H4 (cell line): ENCODE measurements around the gene ADAMTS9. TPM values are rescaled to one million over a fixed set of nuclear protein-coding genes. Genes with fewer than 3 reads are reported as not detected.

Experiments used
- DNase-seq: peaks from one replicate; pipeline ENCODE4 v3.0.0-alpha.2; 2015; ENCODE audit warnings: low spot score
- total RNA-seq: library from RNA; depleted of rRNA; stranded (reverse); fragments of >200 nt; shearing (Covaris generic); gene quantifications from 2 replicates; pipeline ENCODE4 v1.2.3, GENCODE V29; 2014

ADAMTS9 gene
- total RNA-seq, 1 experiment from 2014 or later: 4.4 TPM

GRCh38 chr3:64536166-64536565 lies 151.6 kb downstream of the ADAMTS9 start:
- no peak for DNase-seq

GRCh38 chr3:64533617-64534317 lies 154.0 kb downstream of the ADAMTS9 start:
- DNase-seq: peak; percentile 74

GRCh38 chr3:64530434-64531049 lies 157.3 kb downstream of the ADAMTS9 start:
- peak; percentile 13 for DNase-seq

GRCh38 chr3:64523324-64523723 lies 164.5 kb downstream of the ADAMTS9 start:
- no peak for DNase-seq

- DNase-seq: no peak
Measured at GRCh38 chr3:64520334-64520733, 167.5 kb downstream of the ADAMTS9 start.

- no peak for DNase-seq
Measured at GRCh38 chr3:64518950-64519349, 168.8 kb downstream of the ADAMTS9 start.

- no peak for DNase-seq
Measured at GRCh38 chr3:64518496-64518895, 169.3 kb downstream of the ADAMTS9 start.

GRCh38 chr3:64514889-64515288 lies 172.9 kb downstream of the ADAMTS9 start:
- DNase-seq: no peak

- no peak for DNase-seq
Measured at GRCh38 chr3:64509206-64509605, 178.6 kb downstream of the ADAMTS9 start.

- DNase-seq: no peak
Measured at GRCh38 chr3:64508140-64508539, 179.7 kb downstream of the ADAMTS9 start.

- no peak for DNase-seq
Measured at GRCh38 chr3:64506255-64506654, 181.5 kb downstream of the ADAMTS9 start.

GRCh38 chr3:64505419-64505818 lies 182.4 kb downstream of the ADAMTS9 start:
- no peak for DNase-seq

- peak; percentile 53 for DNase-seq
Measured at GRCh38 chr3:64502284-64502683, 185.5 kb downstream of the ADAMTS9 start.

GRCh38 chr3:64501298-64501906 lies 186.4 kb downstream of the ADAMTS9 start:
- peak; percentile 92 for DNase-seq

GRCh38 chr3:64496786-64497490 lies 190.9 kb downstream of the ADAMTS9 start:
- no peak for DNase-seq

- DNase-seq: no peak
Measured at GRCh38 chr3:64495781-64496334, 191.9 kb downstream of the ADAMTS9 start.

- no peak for DNase-seq
Measured at GRCh38 chr3:64495121-64495780, 192.5 kb downstream of the ADAMTS9 start.

- no peak for DNase-seq
Measured at GRCh38 chr3:64494526-64494925, 193.3 kb downstream of the ADAMTS9 start.

GRCh38 chr3:64493149-64493548 lies 194.7 kb downstream of the ADAMTS9 start:
- DNase-seq: no peak

- no peak for DNase-seq
Measured at GRCh38 chr3:64491843-64492242, 196.0 kb downstream of the ADAMTS9 start.

GRCh38 chr3:64490180-64490724 lies 197.5 kb downstream of the ADAMTS9 start:
- DNase-seq: no peak
